HCT116 (cell line): ENCODE data around the gene CTRL. TPM values are rescaled to one million over a fixed set of nuclear protein-coding genes. Genes with fewer than 3 reads are reported as not detected.

Experiments
- ATAC-seq: fragments of 200-7000 bp; cut with Tn5 transposase; 2 replicates; pipeline ENCODE4 v1.9.1; 2020; ENCODE audit warnings: mild to moderate bottlenecking, moderate library complexity
- BruUV-seq: library from RNA; stranded (reverse); fragments of 400-500 nt; replicated peaks from 2 replicates; lab custom pipeline; 2021; lab: Mats Ljungman, UMichigan
- CTCF ChIA-PET: fragments of 300-600 bp; sonication (Branson Sonifier 250); formaldehyde crosslinking; loops from one replicate; lab custom pipeline; 2021; ENCODE audit warnings: antibody characterized with exemption; lab: Charles Lee
- POLR2A ChIA-PET: fragments of 300-600, 350-600 bp; sonication (Branson Sonifier 250); formaldehyde crosslinking; loops from one replicate; lab custom pipeline; 2021; ENCODE audit warnings: antibody characterized with exemption; lab: Charles Lee
- RAD21 ChIA-PET, 2 experiments: fragments of 300-600 bp; sonication (Branson Sonifier 250); formaldehyde crosslinking; loops; one replicate each; lab custom pipeline; 2023; ENCODE audit warnings: low total read pairs in 2 of 2; ENCODE audit not compliant: uncharacterized antibody in 2 of 2, unreplicated experiment in 2 of 2, low non-redundant PET in 1 of 2; lab: Charles Lee
- DNase-seq: peaks from one replicate; pipeline ENCODE4 v3.0.0-alpha.2; 2010; ENCODE audit warnings: low read depth, low spot score
- H2AFZ ChIP-seq: fragments of 200-600 bp; shearing (Covaris generic), sonication (generic); 2 replicates; pipeline ENCODE4 v1.6.1; 2017; ENCODE audit warnings: low read depth, mixed run types, mixed read lengths, antibody characterized with exemption, low read length; ENCODE audit not compliant: poor library complexity, severe bottlenecking
- H3K27ac ChIP-seq: 2 replicates; pipeline ENCODE4 v1.5.1; 2012; ENCODE audit warnings: low read depth, low read length
- H3K27me3 ChIP-seq: fragments of 200-600 bp; sonication (generic); 2 replicates; pipeline ENCODE4 v1.6.1; 2016; ENCODE audit warnings: mixed run types, low read length, mixed read lengths; ENCODE audit not compliant: insufficient read depth
- H3K36me3 ChIP-seq, 2 experiments: fragments of 200-500 bp in 1 of 2; fragments of 200-600 bp in 1 of 2; sonication (Bioruptor generic) in 1 of 2; sonication (generic) in 1 of 2; 2 replicates each; pipeline versions ENCODE4 v1.5.1 to v1.6.1; 2014 to 2016; ENCODE audit warnings: low read length in 2 of 2, inconsistent platforms in 1 of 2, mixed read lengths in 1 of 2, mixed run types in 1 of 2; ENCODE audit not compliant: insufficient read depth in 2 of 2, control insufficient read depth in 1 of 2
- H3K4me1 ChIP-seq, 2 experiments: fragments of 200-600 bp in 1 of 2; sonication (generic) in 1 of 2; 2 replicates each; pipeline versions ENCODE4 v1.5.1 to v1.6.1; 2012 to 2017; ENCODE audit warnings: low read length in 2 of 2, inconsistent platforms in 1 of 2, mild to moderate bottlenecking in 1 of 2, mixed read lengths in 1 of 2, mixed run types in 1 of 2, moderate library complexity in 1 of 2; ENCODE audit not compliant: insufficient read depth in 2 of 2, control insufficient read depth in 1 of 2
- H3K4me2 ChIP-seq: fragments of 200-600 bp; sonication (generic); 2 replicates; pipeline ENCODE4 v1.6.1; 2017; ENCODE audit warnings: mixed run types, low read length, mixed read lengths
- H3K4me3 ChIP-seq, 2 experiments: fragments of 200-600 bp in 1 of 2; sonication (generic) in 1 of 2; replicated peaks in 1 of 2; 2 replicates each; pipeline ENCODE4 v1.5.1; 2011 to 2016; ENCODE audit warnings: low read length in 2 of 2, control low read depth in 1 of 2, low read depth in 1 of 2, mild to moderate bottlenecking in 1 of 2, mixed read lengths in 1 of 2, mixed run types in 1 of 2
- H3K79me2 ChIP-seq: fragments of 200-600 bp; sonication (generic); 2 replicates; pipeline ENCODE4 v1.6.1; 2017; ENCODE audit warnings: mild to moderate bottlenecking, mixed run types, low read length, moderate library complexity, mixed read lengths; ENCODE audit not compliant: insufficient read depth
- H3K9ac ChIP-seq: fragments of 200-600 bp; sonication (generic); 2 replicates; pipeline ENCODE4 v1.6.1; 2016; ENCODE audit warnings: low read length, mixed read lengths
- H3K9me2 ChIP-seq: fragments of 200-600 bp; sonication (generic), shearing (Covaris generic); 2 replicates; pipeline ENCODE4 v1.6.1; 2017; ENCODE audit warnings: mixed run types, mild to moderate bottlenecking, moderate library complexity; ENCODE audit not compliant: insufficient read depth
- H3K9me3 ChIP-seq, 2 experiments: fragments of 200-500 bp in 1 of 2; fragments of 200-600 bp in 1 of 2; sonication (Bioruptor generic) in 1 of 2; sonication (generic) in 1 of 2; 2 replicates each; pipeline ENCODE4 v1.6.1; 2014 to 2017; ENCODE audit warnings: low read length in 2 of 2, mixed read lengths in 2 of 2, inconsistent platforms in 1 of 2, low read depth in 1 of 2, mild to moderate bottlenecking in 1 of 2, mixed run types in 1 of 2, moderate library complexity in 1 of 2; ENCODE audit not compliant: control insufficient read depth in 1 of 2, insufficient read depth in 1 of 2
- H4K20me1 ChIP-seq: fragments of 200-600 bp; sonication (generic), shearing (Covaris generic); 2 replicates; pipeline ENCODE4 v1.6.1; 2017; ENCODE audit warnings: mixed run types, mild to moderate bottlenecking, moderate library complexity; ENCODE audit not compliant: insufficient read depth
- EGR1 ChIP-seq: IDR thresholded peaks from 2 replicates; pipeline ENCODE4 v1.6.1; 2012; ENCODE audit warnings: low read depth
- EZH2 ChIP-seq: fragments of 200-600 bp; sonication (generic); IDR thresholded peaks from 2 replicates; pipeline ENCODE4 v1.6.1; 2017; ENCODE audit warnings: antibody characterized with exemption, mixed run types
- FOSL1 ChIP-seq: IDR thresholded peaks from 2 replicates; pipeline ENCODE4 v1.6.1; 2012; ENCODE audit warnings: low read depth
- JUND ChIP-seq: IDR thresholded peaks from 2 replicates; pipeline ENCODE4 v1.6.1; 2012
- MAX ChIP-seq: IDR thresholded peaks from 2 replicates; pipeline ENCODE4 v1.6.1; 2012
- POLR2A ChIP-seq: IDR thresholded peaks from 2 replicates; pipeline ENCODE4 v1.7.0; 2011; ENCODE audit warnings: borderline replicate concordance; ENCODE audit not compliant: insufficient read depth, insufficient read length; ENCODE audit errors: extremely low read depth
- RAD21 ChIP-seq: IDR thresholded peaks from 2 replicates; pipeline ENCODE4 v1.6.1; 2012; ENCODE audit warnings: low read depth, mild to moderate bottlenecking
- TCF7L2 ChIP-seq: IDR thresholded peaks from 2 replicates; pipeline ENCODE4 v1.7.0; 2011; ENCODE audit warnings: borderline replicate concordance, inconsistent platforms; ENCODE audit not compliant: insufficient read depth, insufficient read length; ENCODE audit errors: extremely low read depth
- ZBTB33 ChIP-seq: IDR thresholded peaks from 2 replicates; pipeline ENCODE4 v1.6.1; 2011; ENCODE audit warnings: mild to moderate bottlenecking, low read length, moderate library complexity; ENCODE audit not compliant: insufficient replicate concordance; ENCODE audit errors: extremely low read depth
- ZFX ChIP-seq: fragments of 450-650 bp; IDR thresholded peaks from 2 replicates; pipeline ENCODE4 v1.6.1; 2017
- intact Hi-C: fragments of 100-400 bp; cut with micrococcal nuclease; formaldehyde crosslinking; loops from 2 replicates; pipeline ENCODE4 v1.10.0; 2022
- total RNA-seq: library from RNA; stranded (reverse); gene quantifications from one replicate; pipeline ENCODE4 v1.2.1, GENCODE V29; 2021; ENCODE audit not compliant: unreplicated experiment
- TF ChIP-seq, protein P1 (sequence below): IDR thresholded peaks from 2 replicates; pipeline ENCODE4 v1.6.1; 2012

Gene CTRL
- total RNA-seq, 1 experiment from 2014 or later: 3.4 TPM

GRCh38 chr16:67934306-67935100 is 2.8 kb upstream of the CTRL start:
- DNase-seq (no peak), ATAC-seq (no peak)
- Histone ChIP-seq H3K9ac (peak overlapping the region; percentile 85), H3K79me2 (peaks cover 33% of the 10 kb centered on the region), H3K9me2 (no peaks in the 10 kb centered on the region), H4K20me1 (no peaks in the 10 kb centered on the region), H3K36me3 (peaks cover 0 to 8% of the 10 kb centered on the region in 2 experiments; a peak in 1 of 4 replicates), H2AFZ (no peak overlapping the region), H3K4me3 (peak overlapping the region; percentile 70 to 82), H3K4me1 (peaks cover 3 to 29% of the 10 kb centered on the region in 2 experiments; a peak in 3 of 4 replicates), H3K27ac (peak overlapping the region; percentile 62), H3K9me3 (no peaks in the 10 kb centered on the region), H3K4me2 (peak overlapping the region; percentile 98), H3K27me3 (no peaks in the 10 kb centered on the region)
- TF ChIP-seq FOSL1: no peak
- TF ChIP-seq ZBTB33: no peak
- no peak for TF ChIP-seq TCF7L2
- no peak for TF ChIP-seq EGR1
- TF ChIP-seq JUND: no peak
- TF ChIP-seq ZFX: no peak
- TF ChIP-seq RAD21: no peak
- TF ChIP-seq EZH2: no peak
- TF ChIP-seq, protein P1, sequence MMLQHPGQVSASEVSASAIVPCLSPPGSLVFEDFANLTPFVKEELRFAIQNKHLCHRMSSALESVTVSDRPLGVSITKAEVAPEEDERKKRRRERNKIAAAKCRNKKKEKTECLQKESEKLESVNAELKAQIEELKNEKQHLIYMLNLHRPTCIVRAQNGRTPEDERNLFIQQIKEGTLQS: no peak
- no peak for TF ChIP-seq POLR2A
- no peak for TF ChIP-seq MAX
- no TSS peak for BruUV-seq
- intact Hi-C loops: loop anchor here (5.0 to 10.0 kb wide), 2 partner anchors 117 to 410 kb away; partner anchors contain the start of gene RIPOR1
- ChIA-PET POLR2A (no interaction called here), RAD21 (no interaction called here), CTCF (interaction anchor here (1.4 to 2.7 kb wide), 3 partner anchors 51 to 118 kb away, joined by 3 to 11 read pairs (median 3); no protein-coding TSS in a partner anchor)
